GOT3 (cell line): ENCODE data around the gene XRCC6.
A peak's percentile ranks its signal among the peaks of the same experiment; 100 is the strongest.
"Not testable (repeated sequence)": the region's sequence is repeated elsewhere in the genome, so short reads cannot be mapped to it uniquely, and the experiment has no call there.

Experiments
- DNase-seq: peaks from one replicate; lab custom pipeline; 2025; ENCODE audit warnings: mixed read lengths; lab: John Stamatoyannopoulos, UW

The XRCC6 gene

GRCh38 chr22:41650821-41651220 is 29.7 kb downstream of the XRCC6 start:
- no peak for DNase-seq

GRCh38 chr22:41654322-41654721 is 33.2 kb downstream of the XRCC6 start:
- DNase-seq = no peak

DNA sequence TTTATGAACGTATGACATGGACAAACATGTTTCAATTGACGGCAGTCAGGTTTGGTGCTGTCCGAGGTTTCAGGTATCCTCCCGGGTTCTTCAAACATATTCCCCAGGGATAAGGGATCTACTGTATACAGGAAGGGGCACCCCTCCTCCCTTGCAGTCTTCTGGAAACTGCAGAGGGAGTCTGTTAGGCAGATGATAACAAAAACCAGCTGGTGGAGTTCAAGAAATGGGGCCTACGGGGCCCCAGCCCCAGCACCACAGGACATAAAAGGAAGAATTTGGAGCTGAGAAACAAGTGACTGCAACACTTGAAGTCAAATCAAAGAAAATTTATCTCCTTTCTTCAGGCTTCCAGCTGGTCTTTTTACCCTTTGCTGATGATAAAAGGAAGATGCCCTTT is 35.5 kb downstream of the XRCC6 start:
- no peak for DNase-seq

DNA sequence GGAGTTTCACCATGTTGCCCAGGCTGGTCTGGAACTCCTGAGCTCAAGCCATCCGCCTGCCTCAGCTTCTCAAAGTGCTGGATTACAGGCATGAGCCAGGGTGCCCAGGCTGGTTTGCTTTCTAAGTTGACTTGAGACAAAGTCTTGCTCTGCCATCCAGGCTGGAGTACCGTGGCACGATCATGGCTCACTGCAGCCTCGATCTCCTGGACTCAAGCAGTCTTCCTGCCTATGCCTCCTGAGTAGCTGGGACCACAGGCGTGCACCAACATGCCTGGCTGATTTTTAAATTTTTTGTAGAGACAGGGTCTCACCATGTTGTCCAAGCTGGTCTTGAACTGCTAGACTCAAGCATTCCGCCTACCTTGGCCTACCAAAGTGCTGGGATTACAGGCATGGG is 36.6 kb downstream of the XRCC6 start:
- no peak for DNase-seq

DNA sequence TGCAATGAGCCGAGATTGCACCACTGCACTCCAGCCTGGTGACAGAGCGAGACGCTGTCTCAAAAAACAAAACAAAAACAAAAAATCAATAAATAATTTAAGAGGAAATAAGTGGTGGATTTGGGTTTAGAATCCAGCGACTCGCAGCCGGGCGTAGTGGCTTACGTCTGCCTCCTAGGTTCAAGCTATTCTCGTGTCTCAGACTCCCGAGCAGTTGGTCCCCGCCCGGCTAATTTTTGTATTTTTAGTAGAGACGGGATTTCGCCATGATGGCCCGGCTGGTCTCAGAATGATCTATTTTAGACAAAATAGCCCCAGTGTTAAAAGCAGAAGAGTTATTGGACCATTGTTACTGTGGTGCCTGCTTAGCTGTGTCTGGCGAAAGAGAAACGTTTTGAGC is 37.8 kb downstream of the XRCC6 start:
- no peak for DNase-seq

GRCh38 chr22:41659941-41660340 is 38.8 kb downstream of the XRCC6 start:
- no peak for DNase-seq

- DNase-seq = no peak
Measured at GRCh38 chr22:41660416-41660815, 39.3 kb downstream of the XRCC6 start.

GRCh38 chr22:41661088-41661487 is 40.0 kb downstream of the XRCC6 start:
- DNase-seq = no peak

- DNase-seq = no peak
Measured at GRCh38 chr22:41661713-41662112, 40.6 kb downstream of the XRCC6 start.

DNA sequence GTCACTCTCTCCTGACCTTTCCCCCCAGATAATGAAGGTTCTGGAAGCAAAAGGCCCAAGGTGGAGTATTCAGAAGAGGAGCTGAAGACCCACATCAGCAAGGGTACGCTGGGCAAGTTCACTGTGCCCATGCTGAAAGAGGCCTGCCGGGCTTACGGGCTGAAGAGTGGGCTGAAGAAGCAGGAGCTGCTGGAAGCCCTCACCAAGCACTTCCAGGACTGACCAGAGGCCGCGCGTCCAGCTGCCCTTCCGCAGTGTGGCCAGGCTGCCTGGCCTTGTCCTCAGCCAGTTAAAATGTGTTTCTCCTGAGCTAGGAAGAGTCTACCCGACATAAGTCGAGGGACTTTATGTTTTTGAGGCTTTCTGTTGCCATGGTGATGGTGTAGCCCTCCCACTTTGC is 42.5 kb downstream of the XRCC6 start:
- not testable (repeated sequence) for DNase-seq

DNA sequence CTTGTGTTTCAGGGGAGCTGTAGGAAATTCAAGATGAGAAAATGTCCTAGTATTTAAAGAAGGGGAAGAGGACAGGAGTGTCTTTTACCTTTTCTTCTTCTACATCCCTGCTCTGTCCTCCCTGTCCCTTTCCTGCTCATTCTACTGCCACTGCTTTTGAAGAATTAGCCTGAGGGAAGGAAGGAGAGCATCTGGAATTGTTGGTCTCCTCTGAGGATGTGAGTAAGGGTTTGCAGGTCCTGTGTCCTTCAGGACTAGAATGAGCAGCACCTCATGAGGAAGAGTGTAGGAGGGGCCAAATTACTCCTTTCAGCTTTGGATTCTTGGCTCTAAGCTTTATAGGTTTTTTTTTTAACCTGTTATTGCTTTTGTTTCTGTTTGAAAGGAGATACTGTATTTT is 43.4 kb downstream of the XRCC6 start:
- DNase-seq = no peak

DNA sequence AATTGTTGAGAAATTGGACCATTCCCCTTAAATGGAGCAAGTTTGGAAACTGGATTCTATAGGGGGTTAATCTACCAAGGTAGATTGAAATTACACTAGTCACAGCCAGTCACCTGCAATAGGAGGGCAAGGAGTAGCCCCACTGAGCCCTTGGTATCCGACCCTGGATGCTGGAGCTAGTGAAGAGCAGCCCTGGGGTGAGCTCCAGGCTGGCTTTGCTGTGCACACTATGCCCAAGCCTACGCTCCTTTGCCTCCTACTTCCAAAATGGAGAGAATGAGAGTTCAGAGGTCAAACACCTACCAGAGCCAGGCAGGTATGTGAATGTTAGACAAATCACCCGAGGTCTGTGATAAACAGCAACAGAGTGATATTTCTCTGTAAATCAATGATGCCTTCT is 43.9 kb downstream of the XRCC6 start:
- no peak for DNase-seq

DNA sequence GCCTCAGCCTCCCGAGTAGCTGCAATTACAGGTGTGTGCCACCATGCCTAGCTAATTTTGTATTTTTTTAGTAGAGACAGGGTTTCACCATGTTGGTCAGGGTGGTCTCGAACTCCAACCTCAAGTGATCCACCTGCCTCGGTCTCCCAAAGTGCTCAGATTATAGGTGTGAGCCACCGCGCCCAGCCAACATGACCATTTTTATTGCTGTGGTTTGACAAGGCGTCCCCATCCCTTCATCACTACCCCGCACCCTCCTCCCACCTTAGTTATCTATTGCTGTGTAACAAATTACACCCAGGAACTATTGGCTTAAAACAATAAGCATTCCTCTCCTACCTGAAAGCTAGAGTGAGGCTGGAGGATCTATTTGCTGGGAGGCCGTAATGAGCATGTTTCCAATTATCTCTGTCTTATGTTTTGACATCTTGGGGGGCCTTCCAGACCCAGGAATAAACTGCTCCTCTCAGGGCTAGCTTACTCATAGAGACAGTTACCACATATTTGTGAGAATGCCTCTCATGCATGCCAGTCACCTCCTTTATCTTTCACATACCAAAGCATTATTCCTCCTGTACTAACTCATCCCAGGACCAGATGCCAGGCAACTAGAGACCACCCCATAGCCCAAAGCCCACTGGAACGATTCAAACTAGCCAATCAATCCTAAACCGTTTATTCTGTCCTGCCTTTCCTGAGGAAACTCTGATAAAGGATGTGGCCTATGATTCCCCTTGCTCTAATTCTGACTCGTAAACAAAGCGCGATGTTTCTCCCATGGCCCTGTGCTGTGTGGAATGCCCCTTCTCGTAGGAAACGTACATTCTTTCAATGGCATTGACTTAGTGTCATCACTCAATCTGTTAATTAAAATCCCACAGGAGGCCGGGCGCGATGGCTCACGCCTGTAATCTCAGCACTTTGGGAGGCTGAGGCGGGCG is 48.1 kb downstream of the XRCC6 start:
- no peak for DNase-seq

DNA sequence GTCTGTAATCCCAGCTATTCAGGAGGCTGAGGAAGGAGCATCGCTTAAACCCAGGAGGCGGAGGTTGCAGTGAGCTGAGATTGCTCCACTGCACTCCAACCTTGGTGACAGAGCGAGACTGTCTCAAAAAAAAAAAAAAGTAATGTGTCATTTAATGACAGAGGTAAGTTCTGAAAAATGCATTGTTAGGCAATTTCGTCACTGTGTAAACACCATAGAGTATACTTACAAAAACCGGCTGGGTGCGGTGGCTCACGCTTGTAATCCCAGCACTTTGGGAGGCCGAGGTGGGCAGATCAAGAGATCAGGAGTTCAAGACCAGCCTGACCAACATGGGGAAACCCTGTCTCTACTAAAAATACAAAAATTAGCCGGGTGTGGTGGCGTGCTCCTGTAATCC is 51.0 kb downstream of the XRCC6 start:
- not testable (repeated sequence) for DNase-seq

- no peak for DNase-seq
Measured at GRCh38 chr22:41672780-41673509, 51.9 kb downstream of the XRCC6 start.

DNA sequence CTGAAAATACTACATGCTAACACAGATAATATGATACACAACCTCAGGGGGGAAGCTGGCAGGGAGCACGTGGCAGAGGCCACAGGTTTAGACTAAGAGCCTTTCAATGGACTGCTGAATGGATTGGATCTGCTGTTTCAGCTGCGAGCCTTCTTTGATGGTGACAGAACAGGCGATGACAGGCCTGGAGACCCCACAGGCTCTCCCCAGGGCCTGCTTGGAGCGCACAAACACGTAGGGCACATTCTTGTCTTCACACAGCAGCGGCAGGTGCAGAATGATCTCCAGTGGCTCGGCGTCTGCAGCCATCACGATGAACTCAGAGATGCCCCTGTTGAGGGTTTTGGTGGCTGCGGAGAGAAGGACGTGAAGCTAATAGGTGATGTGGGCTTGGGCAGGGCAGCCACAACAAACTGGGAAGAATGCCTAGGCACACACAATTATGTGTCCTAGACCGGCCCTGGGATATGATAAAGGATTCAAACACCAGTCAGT is 53.8 kb downstream of the XRCC6 start:
- no peak for DNase-seq

DNA sequence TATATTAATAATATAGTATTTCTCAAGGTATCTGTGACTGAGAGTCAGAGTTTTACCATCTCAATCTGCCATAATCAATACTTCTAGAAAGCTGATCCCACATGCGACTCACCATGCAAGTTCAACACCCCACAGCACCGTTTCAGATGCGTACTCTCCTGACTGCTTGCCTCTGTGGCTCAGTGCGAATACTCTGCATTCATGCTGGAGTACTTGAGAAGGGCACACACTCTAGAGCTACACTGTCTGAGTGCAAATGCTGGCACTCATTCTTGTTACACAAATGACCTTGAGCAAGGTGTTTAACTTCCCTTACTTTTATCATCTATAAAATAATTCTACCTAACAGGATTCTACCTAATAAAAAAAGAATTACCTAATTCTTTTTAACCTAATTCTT is 55.0 kb downstream of the XRCC6 start:
- DNase-seq = no peak

- DNase-seq = no peak
Measured at GRCh38 chr22:41681616-41682015, 60.5 kb downstream of the XRCC6 start.

DNA sequence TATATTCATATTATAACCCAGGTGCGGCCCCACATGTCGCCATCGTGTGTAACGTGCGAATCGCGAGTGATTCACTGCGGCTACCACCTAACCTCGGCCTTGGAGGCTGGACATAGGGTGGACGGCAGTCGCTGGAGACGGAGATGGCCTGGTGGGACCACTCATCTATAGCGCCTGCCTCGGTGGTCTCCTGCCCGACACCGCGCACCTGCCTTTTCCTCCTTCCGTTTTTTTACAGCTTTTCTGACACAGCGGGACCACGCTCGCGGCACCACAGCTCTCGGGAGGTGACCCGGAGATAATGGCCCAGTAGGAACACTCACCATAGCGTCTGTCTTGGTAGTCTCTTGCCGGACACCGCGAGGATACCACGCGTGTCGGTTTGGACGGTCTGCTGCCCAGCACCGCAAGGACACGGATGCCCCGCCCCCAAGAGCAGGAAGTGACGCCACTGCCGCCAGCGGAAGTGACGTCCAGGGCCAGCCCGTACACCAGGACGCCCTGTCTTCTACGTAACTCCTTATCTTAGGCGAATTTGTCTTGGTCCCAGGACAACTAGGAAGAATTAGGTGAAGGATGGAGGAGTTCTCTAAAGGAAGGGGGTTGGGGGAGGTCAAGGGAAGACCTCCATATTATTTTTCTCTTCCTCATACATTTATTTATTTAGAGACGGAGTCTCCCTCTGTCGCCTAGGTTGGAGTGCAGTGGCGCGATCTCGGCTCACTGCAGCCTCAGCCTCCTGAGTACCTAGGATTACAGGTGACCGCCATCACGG is 61.1 kb downstream of the XRCC6 start:
- DNase-seq = peak; percentile 54

DNA sequence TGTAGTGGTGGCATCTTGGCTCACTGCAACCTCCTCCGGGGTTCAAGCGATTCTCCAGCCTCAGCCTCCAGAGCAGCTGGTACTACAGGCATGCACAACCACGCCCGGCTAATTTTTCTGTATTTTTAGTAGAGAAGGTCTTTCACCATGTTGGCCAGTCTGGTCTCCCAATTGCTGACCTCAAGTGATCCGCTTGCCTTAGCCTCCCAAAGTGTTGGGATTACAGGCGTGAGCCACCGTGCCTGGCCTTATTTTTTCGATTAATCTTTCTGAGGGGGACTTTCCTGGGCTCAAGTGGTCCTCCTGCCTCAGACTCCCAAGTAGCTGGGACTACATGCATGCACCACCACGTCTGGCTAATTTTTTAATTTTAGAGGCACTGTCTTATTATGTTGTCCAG is 62.0 kb downstream of the XRCC6 start:
- no peak for DNase-seq

DNA sequence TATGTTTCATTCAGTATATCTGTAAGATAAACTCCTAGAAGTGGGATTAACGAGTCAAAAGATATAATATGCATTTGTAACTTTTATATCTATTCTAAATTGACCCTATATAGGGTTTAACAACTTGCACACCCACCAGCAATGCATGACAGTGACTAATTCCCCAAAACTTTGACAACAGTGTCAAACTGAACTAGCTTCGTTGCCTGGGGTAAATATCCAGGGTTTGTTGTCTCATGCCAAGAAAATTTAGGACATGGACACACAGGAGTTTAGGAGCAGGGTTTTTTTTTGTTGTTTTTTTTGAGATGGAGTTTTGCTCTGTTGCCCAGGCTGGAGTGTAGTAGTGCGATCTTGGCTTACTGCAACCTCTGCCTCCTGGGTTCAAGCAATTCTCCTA is 62.5 kb downstream of the XRCC6 start:
- DNase-seq = no peak

DNA sequence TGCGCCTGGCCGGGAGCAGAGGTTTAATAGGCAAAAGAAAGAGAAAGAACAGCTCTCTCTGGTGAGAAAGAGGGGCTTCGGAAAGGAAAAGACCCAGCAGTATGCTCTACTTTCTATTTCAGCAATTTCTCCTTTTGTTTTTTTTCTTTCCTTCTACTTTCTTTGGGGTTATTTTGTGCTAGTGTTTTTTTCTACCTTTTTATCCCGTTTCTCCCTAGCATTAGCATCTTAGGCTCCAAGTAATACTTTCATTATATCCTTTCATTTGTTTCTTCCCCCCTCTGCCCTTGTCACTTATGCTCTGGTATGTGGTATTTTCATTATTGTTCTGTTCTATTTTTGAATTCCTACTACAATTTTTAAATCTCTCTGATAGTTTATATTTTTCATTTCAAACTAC is 63.1 kb downstream of the XRCC6 start:
- DNase-seq = no peak
